ENCODE data around the gene PPIL1. TPM values are rescaled to one million over a fixed set of nuclear protein-coding genes. Genes with fewer than 3 reads are reported as not detected.

The PPIL1 gene
- total and polyA plus RNA-seq, 2 of the 13 experiments (the other 11 are each of a cell fraction or from before 2014, with no cell fraction given): 74.2 to 144 TPM

DNA sequence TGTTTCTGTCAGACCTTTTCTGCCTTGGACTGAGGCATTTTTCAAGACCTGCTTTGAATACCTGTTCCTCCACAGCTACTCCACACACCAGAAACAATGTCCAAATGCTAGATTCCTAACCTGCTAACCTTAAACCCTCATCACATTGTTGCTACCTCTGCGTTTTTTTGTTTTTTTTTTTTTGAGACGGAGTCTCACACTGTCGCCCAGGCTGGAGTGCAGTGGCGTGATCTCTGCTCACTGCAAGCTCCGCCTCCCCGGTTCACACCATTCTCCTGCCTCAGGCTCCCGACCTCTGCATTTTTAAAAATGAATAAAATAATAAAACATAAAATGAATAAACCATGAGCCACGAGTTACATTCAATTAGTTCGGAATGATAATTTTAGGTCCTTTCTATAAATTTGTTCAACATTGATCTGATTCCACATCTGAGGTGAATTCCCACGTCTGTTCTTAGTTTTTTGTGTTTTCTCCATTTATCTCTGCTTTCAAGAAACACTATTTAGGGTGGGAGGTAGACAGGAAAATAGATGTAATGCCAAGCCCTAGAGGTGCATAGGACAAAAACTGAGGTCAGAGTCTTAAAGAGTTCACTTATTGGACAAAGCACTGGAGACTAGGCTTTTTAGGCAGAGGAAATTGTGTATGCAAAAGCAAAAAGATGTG is 12.5 kb upstream of the PPIL1 start (continued):
- TF ChIP-seq TGIF2 (CRISPR knock-in tag; IDR thresholded peaks at IDR 0.05) (no peak), SAP130 (CRISPR knock-in tag; IDR thresholded peaks at IDR 0.05; ENCODE audit: low read depth) (peak; percentile 53), HIVEP1 (CRISPR knock-in tag; IDR thresholded peaks at IDR 0.05) (no peak), KLF16 (CRISPR knock-in tag; IDR thresholded peaks at IDR 0.05) (0 out of 4 replicates have a peak, but pooled peaks of 1 of the 2 experiments have one; percentile 29), ZNF138 (CRISPR knock-in tag; IDR thresholded peaks at IDR 0.05; ENCODE audit: low read depth) (no peak), ZNF615 (CRISPR knock-in tag; IDR thresholded peaks at IDR 0.05; ENCODE audit: borderline replicate concordance) (no peak), KAT7 (CRISPR knock-in tag; IDR thresholded peaks at IDR 0.05; ENCODE audit: borderline replicate concordance) (no peak), ZNF180 (CRISPR knock-in tag; IDR thresholded peaks at IDR 0.05; ENCODE audit: borderline replicate concordance, low read depth) (no peak), MYC (CRISPR knock-in tag; IDR thresholded peaks at IDR 0.05; ENCODE audit: borderline replicate concordance) (no peak), CREB1 (IDR thresholded peaks at IDR 0.05) (no peak), CREB1 (CRISPR knock-in tag; IDR thresholded peaks at IDR 0.05) (no peak), TEAD3 (CRISPR knock-in tag; optimal IDR thresholded peaks at IDR 0.05; ENCODE audit: borderline replicate concordance) (peak; percentile 10), ZNF703 (CRISPR knock-in tag; IDR thresholded peaks at IDR 0.05; ENCODE audit: borderline replicate concordance) (no peak), TAF1 (CRISPR knock-in tag; IDR thresholded peaks at IDR 0.05) (peak; percentile 22; the same call in 1 of the 2 replicates)
- TF ChIP-seq, protein P1, sequence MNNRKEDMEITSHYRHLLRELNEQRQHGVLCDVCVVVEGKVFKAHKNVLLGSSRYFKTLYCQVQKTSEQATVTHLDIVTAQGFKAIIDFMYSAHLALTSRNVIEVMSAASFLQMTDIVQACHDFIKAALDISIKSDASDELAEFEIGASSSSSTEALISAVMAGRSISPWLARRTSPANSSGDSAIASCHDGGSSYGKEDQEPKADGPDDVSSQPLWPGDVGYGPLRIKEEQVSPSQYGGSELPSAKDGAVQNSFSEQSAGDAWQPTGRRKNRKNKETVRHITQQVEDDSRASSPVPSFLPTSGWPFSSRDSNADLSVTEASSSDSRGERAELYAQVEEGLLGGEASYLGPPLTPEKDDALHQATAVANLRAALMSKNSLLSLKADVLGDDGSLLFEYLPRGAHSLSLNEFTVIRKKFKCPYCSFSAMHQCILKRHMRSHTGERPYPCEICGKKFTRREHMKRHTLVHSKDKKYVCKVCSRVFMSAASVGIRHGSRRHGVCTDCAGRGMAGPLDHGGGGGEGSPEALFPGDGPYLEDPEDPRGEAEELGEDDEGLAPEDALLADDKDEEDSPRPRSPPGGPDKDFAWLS (CRISPR knock-in tag; IDR thresholded peaks at IDR 0.05; ENCODE audit: borderline replicate concordance): no peak
- TF ChIP-seq, protein P2, sequence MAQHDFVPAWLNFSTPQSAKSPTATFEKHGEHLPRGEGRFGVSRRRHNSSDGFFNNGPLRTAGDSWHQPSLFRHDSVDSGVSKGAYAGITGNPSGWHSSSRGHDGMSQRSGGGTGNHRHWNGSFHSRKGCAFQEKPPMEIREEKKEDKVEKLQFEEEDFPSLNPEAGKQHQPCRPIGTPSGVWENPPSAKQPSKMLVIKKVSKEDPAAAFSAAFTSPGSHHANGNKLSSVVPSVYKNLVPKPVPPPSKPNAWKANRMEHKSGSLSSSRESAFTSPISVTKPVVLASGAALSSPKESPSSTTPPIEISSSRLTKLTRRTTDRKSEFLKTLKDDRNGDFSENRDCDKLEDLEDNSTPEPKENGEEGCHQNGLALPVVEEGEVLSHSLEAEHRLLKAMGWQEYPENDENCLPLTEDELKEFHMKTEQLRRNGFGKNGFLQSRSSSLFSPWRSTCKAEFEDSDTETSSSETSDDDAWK (CRISPR knock-in tag; IDR thresholded peaks at IDR 0.05): no peak
- TF ChIP-seq, protein P3, sequence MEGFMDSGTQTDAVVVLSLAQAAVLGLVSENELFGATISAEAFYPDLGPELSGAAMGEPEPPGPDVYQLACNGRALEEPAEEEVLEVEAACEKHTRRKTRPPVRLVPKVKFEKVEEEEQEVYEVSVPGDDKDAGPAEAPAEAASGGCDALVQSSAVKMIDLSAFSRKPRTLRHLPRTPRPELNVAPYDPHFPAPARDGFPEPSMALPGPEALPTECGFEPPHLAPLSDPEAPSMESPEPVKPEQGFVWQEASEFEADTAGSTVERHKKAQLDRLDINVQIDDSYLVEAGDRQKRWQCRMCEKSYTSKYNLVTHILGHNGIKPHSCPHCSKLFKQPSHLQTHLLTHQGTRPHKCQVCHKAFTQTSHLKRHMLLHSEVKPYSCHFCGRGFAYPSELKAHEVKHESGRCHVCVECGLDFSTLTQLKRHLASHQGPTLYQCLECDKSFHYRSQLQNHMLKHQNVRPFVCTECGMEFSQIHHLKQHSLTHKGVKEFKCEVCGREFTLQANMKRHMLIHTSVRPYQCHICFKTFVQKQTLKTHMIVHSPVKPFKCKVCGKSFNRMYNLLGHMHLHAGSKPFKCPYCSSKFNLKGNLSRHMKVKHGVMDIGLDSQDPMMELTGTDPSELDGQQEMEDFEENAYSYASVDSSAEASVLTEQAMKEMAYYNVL (CRISPR knock-in tag; IDR thresholded peaks at IDR 0.05; ENCODE audit: borderline replicate concordance): no peak
- TF ChIP-seq, protein P4, sequence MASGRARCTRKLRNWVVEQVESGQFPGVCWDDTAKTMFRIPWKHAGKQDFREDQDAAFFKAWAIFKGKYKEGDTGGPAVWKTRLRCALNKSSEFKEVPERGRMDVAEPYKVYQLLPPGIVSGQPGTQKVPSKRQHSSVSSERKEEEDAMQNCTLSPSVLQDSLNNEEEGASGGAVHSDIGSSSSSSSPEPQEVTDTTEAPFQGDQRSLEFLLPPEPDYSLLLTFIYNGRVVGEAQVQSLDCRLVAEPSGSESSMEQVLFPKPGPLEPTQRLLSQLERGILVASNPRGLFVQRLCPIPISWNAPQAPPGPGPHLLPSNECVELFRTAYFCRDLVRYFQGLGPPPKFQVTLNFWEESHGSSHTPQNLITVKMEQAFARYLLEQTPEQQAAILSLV (CRISPR knock-in tag; IDR thresholded peaks at IDR 0.05; ENCODE audit: borderline replicate concordance): no peak
- TF ChIP-seq, protein P5, sequence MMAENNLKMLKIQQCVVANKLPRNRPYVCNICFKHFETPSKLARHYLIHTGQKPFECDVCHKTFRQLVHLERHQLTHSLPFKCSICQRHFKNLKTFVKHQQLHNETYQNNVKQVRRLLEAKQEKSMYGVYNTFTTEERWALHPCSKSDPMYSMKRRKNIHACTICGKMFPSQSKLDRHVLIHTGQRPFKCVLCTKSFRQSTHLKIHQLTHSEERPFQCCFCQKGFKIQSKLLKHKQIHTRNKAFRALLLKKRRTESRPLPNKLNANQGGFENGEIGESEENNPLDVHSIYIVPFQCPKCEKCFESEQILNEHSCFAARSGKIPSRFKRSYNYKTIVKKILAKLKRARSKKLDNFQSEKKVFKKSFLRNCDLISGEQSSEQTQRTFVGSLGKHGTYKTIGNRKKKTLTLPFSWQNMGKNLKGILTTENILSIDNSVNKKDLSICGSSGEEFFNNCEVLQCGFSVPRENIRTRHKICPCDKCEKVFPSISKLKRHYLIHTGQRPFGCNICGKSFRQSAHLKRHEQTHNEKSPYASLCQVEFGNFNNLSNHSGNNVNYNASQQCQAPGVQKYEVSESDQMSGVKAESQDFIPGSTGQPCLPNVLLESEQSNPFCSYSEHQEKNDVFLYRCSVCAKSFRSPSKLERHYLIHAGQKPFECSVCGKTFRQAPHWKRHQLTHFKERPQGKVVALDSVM (CRISPR knock-in tag; IDR thresholded peaks at IDR 0.05): no peak
- TF ChIP-seq, protein P6, sequence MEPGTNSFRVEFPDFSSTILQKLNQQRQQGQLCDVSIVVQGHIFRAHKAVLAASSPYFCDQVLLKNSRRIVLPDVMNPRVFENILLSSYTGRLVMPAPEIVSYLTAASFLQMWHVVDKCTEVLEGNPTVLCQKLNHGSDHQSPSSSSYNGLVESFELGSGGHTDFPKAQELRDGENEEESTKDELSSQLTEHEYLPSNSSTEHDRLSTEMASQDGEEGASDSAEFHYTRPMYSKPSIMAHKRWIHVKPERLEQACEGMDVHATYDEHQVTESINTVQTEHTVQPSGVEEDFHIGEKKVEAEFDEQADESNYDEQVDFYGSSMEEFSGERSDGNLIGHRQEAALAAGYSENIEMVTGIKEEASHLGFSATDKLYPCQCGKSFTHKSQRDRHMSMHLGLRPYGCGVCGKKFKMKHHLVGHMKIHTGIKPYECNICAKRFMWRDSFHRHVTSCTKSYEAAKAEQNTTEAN (CRISPR knock-in tag; conservative IDR thresholded peaks at IDR 0.05): no peak

Data from HepG2 (cell line).